Activated CD4-positive, alpha-beta T cell treated with anti-CD3 and anti-CD28 coated beads for 1 hour (primary cell): ENCODE results near the gene CSNK2B.
A peak's percentile ranks its signal among the peaks of the same experiment; 100 is the strongest.

Experiments used
- DNase-seq: peaks from one replicate; pipeline ENCODE4 v3.0.0-alpha.2; 2020

Gene CSNK2B

DNA sequence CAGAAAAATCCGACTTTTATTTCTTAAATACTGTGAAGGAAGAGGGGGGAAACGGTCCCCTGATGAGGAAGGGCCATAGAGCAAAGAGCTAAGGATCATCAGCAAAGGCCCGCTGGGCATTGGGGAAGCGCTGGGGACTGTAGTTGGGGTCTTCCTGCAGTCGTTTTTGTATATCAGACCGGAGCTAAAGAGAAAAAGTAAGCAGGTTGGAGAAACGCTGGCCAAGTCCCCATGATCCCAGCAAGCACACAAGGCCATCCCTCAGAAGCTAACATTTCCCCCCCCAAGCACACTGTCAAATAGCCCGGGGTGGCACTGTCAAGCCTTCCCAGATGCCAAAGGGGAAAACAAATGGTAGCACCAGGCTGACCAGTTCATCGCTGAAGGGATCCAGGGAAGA lies 26.8 kb upstream of the CSNK2B start:
- DNase-seq, result no peak

DNA sequence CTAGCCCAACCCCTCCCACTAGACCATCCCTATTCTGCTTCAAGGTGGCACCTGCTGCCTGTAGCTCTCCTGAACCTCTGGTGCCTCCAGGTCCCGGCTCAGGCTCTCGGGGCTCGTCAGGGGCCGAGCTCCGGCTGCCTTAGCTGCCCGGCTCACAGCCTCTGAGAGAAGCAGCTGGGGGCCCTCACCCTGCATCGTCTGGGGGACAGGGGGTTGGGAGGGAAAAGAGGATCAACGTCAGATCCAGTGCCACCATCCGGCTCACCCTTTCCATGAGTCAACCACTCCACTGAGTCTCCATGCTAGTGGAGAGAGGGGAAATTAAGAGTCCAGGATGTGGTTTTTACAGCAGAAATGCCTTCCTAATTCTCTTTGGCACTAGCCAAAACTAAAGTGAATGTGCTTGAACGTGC lies 26.4 kb upstream of the CSNK2B start:
- no peak for DNase-seq

DNA sequence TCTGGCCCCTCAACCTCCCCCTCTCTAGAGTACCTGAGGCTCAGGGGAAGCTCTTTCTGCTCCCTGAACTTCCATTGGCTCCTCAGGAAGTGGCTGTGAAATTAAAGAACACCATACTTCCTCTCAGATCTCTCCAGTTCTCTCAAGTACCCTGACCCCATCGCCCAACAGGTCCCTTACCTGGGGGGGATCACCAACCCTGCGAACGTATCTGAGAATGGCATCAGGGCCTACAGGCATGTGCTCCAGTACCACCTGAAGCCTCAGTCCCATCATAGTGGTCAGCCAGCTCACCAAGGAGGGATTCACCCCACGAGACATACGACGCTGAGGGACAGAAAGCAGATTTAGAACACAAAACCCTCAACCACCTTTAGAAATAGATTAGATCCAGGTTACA lies 25.3 kb upstream of the CSNK2B start:
- DNase-seq, result no peak

DNA sequence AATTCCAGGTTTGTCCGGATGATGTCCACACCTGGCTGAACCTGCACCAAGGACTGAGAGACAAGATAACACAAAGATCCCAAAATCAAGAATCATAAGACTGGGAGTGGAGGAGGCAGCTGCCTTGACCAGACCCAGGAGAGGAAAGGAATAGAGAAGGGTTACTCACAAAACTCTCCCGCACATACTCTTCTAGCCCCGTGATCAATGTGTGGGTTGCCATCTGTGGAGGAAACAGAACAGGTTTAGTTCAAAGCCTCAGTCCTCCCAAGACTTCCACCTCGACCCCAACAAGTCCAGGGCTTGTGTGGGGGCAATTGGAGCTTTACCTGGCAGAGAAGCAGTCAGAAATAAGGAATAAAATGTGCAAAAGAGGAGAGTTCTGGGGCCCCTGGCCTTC lies 24.5 kb upstream of the CSNK2B start:
- DNase-seq, result no peak

DNA sequence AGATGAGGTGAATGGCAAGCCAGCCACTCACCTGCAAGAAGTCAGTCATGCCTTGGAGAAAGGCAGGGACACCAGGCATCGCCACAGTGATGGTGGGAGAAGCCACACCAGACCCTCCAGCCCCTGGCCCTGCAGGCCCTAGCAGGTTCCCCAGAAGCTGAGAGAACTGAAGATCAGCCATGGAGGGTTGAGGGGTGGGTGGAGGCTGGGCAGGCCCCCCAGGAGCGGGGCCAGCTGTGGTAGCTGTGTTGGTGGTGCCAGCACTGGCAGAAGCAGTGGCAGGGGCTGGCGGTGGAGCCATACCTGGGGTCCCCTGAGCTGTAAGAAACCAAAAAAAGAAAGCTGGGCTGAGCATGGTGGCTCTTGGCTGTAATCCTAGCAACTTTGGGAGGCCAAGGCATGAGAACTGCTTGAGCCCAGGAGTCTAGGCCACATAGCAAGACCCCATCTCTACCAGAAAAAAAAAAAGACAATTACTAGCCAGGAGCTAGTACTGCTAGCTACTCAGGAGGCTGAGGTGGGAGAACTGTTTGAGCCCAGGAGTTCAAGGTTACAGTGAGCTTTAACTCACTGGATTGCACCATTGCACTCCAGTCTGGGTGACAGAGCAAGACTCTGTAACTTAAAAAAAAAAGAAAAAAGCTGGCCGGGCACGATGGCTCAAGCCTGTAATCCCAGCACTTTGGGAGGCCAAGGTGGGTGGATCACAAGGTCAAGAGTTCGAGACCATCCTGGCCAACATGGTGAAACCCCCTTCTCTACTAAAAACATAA lies 22.9 kb upstream of the CSNK2B start:
- DNase-seq, result no peak

DNA sequence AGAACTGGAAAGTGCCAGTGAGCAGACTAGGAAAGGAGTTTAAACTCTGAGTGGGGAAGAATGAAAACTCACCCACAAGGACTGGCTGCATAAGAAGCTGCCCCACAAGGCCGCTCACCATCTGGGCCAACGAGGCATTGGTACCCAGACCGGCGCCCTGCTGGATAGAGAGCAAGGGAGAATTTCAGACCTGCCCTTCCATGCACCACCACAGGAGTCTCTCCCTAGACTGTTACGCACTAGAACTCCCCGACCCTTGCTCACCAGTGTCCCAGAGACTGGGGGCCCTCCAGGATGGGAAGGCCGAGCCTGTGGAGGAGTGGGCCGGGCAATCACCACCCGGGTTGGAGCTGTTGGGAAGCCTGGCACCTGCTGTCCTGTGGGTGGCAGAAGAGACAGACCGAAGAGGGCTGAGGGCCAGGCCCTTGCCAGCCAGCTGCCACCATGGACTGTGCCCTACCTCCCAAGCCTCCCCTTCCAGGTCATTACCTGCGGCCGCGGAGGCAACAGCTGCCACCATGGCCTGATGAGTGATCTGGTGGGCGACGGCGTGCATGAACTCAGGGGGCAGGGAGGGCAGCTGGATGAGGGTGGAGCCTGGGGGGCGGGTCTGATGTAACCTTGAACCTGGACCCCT lies 21.9 kb upstream of the CSNK2B start:
- no peak for DNase-seq

- no peak for DNase-seq
Measured at GRCh38 chr6:31645325-31645724, 20.6 kb upstream of the CSNK2B start.

DNA sequence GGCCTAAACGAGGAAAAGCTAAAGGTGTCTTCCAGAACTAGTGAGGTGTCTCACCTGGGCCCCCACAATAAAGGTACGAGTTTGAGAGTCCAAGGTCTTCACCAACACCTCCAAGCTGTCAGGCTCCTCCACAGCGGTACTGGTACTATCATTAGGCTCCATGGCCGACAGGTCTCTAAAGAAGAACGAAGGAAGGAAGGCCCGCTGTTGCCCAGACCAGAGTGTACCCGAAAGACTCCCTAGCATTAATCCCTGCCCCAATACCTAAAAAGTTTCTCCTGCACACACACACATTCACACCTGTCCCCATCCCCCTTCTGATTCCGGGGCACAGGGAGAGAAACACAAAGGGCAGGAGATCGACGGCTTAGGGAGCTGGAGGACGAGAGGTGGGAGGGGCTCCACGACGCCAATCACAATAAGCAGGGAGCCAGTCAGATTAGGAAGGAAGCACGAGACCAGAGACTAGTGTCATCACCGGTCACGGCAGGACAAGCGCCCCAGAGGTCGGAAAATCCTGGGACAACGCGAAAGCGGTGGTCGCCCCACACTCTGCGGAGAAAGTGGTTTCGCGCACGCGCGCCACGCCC lies 14.2 kb upstream of the CSNK2B start:
- DNase-seq, result no peak

- no peak for DNase-seq
Measured at GRCh38 chr6:31652925-31653724, 12.8 kb upstream of the CSNK2B start.

- no peak for DNase-seq
Measured at GRCh38 chr6:31654574-31655348, 11.1 kb upstream of the CSNK2B start.

- DNase-seq, result no peak
Measured at GRCh38 chr6:31655349-31656237, 10.3 kb upstream of the CSNK2B start, which contains the start of gene APOM. TSS of gene APOM (plus strand) at chr6:31655894. CDS start at chr6:31655967, 73 bp downstream.

DNA sequence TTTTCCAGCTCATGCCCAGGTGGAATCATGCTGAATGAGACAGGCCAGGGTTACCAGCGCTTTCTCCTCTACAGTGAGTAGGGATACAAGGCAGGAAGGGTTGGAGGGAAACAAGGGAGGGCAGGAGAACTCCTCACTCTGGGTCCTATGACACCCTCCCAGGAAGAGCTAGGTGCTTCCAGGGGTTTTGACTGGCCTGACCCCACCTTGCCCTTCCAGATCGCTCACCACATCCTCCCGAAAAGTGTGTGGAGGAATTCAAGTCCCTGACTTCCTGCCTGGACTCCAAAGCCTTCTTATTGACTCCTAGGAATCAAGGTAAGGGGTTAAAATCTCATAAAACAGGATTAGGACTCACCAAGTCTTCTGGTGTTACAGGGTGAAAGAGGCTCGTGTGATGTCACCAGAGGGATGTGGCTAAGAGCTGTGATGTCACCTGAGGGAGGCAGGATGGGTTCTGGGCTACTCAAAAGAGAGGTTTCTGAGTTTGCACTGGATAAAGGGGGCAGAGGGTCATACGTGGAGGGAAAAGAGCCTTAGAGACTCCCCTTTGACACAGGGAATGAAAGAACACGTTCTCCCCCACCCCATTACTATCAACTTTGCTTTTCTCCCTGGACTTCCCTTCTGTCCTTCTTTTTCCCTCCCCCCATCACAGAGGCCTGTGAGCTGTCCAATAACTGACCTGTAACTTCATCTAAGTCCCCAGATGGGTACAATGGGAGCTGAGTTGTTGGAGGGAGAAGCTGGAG lies 8.3 kb upstream of the CSNK2B start:
- DNase-seq, result no peak

GRCh38 chr6:31658158-31658688 lies 7.7 kb upstream of the CSNK2B start:
- no peak for DNase-seq

GRCh38 chr6:31658983-31659648 lies 6.8 kb upstream of the CSNK2B start:
- no peak for DNase-seq

DNA sequence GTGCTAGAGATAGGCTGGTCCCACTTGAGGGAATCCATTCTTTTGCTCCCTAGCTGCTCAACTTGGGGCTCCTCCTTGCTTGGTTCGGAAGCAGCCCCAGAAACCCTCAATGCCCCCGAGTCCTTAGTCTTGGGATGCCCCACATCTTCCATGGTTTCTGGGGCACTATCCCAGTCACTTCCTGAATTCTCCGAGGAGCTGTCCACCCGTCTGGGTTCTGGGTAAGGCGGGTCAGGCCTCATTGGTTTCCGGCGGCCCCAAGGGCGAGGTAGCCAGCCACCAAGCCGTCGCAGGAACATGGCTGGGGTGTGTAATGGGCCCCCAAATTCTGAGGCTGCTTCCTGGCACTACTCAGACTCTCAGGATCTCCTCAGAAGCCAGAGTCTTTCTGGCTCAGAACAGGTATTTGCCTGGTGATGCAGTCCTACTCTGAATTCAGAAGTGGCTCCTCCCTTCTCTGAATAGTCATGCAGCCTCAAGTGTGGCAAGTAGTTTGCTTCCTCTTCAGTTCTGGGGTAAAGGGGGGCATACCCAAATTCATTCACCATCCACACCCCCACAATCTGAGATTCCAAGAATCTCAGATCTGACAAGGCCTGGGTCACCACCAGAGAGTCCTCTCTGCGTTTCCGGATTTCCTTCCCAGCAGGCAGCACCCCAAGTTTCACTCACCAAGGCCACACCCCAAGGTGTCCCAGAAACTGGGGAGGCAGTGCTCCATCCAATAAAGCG lies 6.1 kb upstream of the CSNK2B start:
- no peak for DNase-seq

DNA sequence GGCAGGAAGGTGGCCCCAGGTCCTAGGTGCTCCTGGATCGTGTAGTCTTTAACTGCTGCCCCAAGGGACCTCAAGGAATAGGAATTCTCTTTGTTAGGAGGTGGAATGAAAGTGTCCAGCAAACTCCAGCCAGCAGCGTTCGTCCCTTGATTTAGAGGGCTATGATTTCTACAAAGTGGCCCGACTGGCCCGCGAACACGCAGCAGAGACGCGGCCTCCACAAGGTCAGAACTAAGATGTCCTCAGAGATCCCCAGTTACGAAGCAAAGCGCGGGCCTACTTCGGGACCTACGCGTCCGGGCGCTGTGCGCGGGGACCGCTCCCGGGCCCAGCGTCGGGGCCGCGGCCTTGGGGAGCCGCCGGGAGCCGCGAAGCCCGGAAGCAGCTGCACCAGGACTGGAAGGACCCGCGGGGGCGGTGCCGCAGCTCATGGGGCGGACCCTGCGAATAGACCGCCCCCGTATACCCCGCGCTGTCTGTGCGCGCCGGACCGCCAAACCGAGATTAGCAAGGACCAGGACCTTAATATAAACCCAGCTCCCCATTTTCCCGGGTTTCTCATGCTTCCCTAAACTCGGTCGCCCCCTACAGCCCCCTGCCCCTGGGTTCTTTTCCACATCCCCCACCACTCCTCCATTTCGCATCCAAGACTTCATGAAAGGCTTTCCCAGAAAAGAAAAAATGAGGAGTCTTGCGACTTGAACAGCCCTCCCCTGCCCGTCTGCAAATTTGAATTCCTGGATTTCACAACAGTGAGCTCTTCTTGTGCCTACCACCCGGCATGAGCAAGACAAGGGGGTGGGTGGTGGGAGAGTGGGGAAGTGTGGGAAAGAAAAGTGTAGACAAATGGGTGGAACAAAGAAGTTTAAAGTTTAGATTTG lies 5.3 kb upstream of the CSNK2B start, which contains the start of gene C6orf47:
TSS of gene C6orf47 (minus strand) at position 398 of the 881 bp plus-strand sequence. CDS start 831 bp downstream, outside the sequence.
- DNase-seq, result peak; percentile 67

GRCh38 chr6:31661262-31662123 lies 4.4 kb upstream of the CSNK2B start:
- DNase-seq, result no peak
